ENCODE results near the gene B3GNT5.
A peak's percentile ranks its signal among the peaks of the same experiment; 100 is the strongest.

B3GNT5 gene

GRCh38 chr3:183291497-183292031 is 38.5 kb downstream of the B3GNT5 start:
- DNase-seq (ENCODE audit: low read depth) = no peak

GRCh38 chr3:183293966-183294365 is 40.9 kb downstream of the B3GNT5 start:
- no peak for DNase-seq (ENCODE audit: low read depth)

GRCh38 chr3:183295211-183295610 is 42.2 kb downstream of the B3GNT5 start:
- DNase-seq (ENCODE audit: low read depth) = no peak

- DNase-seq (ENCODE audit: low read depth) = no peak
Observed at GRCh38 chr3:183296944-183297343, 43.9 kb downstream of the B3GNT5 start.

GRCh38 chr3:183298701-183299153 is 45.7 kb downstream of the B3GNT5 start:
- DNase-seq (ENCODE audit: low read depth) = no peak

- DNase-seq (ENCODE audit: low read depth) = no peak
Observed at GRCh38 chr3:183299976-183300375, 46.9 kb downstream of the B3GNT5 start.

- DNase-seq (ENCODE audit: low read depth) = no peak
Observed at GRCh38 chr3:183300996-183301562, 48.0 kb downstream of the B3GNT5 start.

GRCh38 chr3:183301937-183302580 is 49.0 kb downstream of the B3GNT5 start:
- no peak for DNase-seq (ENCODE audit: low read depth)

GRCh38 chr3:183303690-183304089 is 50.6 kb downstream of the B3GNT5 start:
- DNase-seq (ENCODE audit: low read depth) = no peak

GRCh38 chr3:183306798-183307671 is 54.0 kb downstream of the B3GNT5 start:
- peak; percentile 24 for DNase-seq (ENCODE audit: low read depth)

GRCh38 chr3:183307749-183308148 is 54.7 kb downstream of the B3GNT5 start:
- no peak for DNase-seq (ENCODE audit: low read depth)

GRCh38 chr3:183308751-183309150 is 55.7 kb downstream of the B3GNT5 start:
- DNase-seq (ENCODE audit: low read depth) = no peak

- DNase-seq (ENCODE audit: low read depth) = no peak
Observed at GRCh38 chr3:183309276-183309675, 56.2 kb downstream of the B3GNT5 start.

- no peak for DNase-seq (ENCODE audit: low read depth)
Observed at GRCh38 chr3:183310936-183311335, 57.9 kb downstream of the B3GNT5 start.

- DNase-seq (ENCODE audit: low read depth) = no peak
Observed at GRCh38 chr3:183312433-183312832, 59.4 kb downstream of the B3GNT5 start.

- DNase-seq (ENCODE audit: low read depth) = no peak
Observed at GRCh38 chr3:183313351-183313750, 60.3 kb downstream of the B3GNT5 start.

GRCh38 chr3:183313764-183314163 is 60.7 kb downstream of the B3GNT5 start:
- no peak for DNase-seq (ENCODE audit: low read depth)

- DNase-seq (ENCODE audit: low read depth) = no peak
Observed at GRCh38 chr3:183315739-183316138, 62.7 kb downstream of the B3GNT5 start.

GRCh38 chr3:183317271-183317670 is 64.2 kb downstream of the B3GNT5 start:
- DNase-seq (ENCODE audit: low read depth) = no peak

- no peak for DNase-seq (ENCODE audit: low read depth)
Observed at GRCh38 chr3:183317886-183318865, 65.1 kb downstream of the B3GNT5 start.

- DNase-seq (ENCODE audit: low read depth) = no peak
Observed at GRCh38 chr3:183318877-183319276, 65.8 kb downstream of the B3GNT5 start.

- DNase-seq (ENCODE audit: low read depth) = no peak
Observed at GRCh38 chr3:183319371-183319770, 66.3 kb downstream of the B3GNT5 start.
